DMS53 (cell line): ENCODE data around the gene MCC.
A peak's percentile ranks its signal among the peaks of the same experiment; 100 is the strongest.

Source experiments
- DNase-seq: peaks from one replicate; lab custom pipeline; 2025; lab: John Stamatoyannopoulos, UW

MCC gene

DNA sequence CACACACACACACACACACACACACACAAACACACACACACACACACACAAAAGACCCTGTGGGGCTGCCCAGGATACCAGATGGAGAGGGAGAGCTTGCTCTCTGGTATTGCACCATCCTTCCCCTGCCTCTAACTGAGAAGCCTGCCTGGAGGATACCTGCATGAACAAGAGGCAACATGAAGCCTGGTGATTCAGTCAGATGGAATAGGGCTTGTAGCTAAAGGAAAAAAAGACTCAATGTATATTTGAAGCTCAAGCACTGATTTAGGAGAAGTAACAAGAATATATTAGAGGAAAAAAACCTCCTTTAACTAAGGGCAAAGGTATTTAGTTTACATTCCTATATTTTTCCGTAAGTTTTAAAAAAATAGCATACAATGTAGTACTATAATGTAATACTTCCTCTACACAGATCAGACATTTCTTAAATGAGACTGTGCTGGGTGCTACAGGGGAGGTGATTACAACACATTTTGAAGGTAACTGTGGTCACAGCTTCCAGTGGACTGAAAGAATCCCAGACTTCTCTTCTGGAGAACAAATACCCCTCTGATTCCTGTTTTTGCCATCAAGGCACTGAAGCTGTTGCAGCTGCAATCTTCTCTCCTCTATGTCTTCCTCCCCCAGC lies 342.4 kb downstream of the MCC start:
- no peak for DNase-seq

GRCh38 chr5:113142186-113142585 lies 346.1 kb downstream of the MCC start:
- DNase-seq, result no peak

DNA sequence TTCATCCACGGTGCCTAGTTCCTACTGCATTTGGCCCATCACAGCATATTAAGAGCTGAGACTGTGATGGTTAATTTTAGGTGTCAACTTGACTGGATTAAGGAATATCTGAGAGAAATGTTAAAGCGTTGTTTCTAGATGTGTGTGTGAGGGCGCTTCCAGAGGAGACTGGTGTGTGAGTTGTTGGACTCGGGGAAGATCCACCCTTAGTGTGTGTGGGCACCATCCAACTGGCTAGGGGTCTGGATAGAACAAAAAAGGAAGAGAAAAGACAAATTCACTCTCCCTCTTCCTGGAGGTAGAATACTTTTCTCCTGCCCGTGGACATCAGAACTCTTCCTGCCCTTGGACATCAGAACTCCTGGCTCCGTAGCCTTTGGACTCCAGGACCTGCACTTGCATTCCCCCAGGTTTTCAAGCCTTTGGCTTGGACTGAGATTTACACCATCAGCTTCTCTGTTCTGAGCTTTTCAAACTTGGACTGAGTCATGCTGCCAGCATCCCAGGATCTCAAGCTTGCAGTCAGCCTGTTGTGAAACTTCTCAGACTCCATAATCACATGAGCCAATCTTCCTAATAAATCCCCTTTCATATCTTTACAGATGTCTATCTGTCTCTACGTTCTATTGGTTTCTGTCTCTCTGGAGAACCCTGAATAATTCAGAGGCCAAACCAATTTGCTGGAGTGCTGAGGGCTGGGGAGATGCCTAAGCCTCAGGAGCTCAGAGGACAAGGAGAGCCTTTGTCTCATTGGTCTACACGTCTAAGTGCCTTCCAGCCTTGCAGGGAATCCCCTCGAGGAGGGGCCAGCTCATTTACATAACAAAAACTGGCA lies 347.2 kb downstream of the MCC start:
- no peak for DNase-seq

- DNase-seq, result no peak
Observed at GRCh38 chr5:113133211-113133975, 354.9 kb downstream of the MCC start.

GRCh38 chr5:113132564-113132963 lies 355.7 kb downstream of the MCC start:
- no peak for DNase-seq

DNA sequence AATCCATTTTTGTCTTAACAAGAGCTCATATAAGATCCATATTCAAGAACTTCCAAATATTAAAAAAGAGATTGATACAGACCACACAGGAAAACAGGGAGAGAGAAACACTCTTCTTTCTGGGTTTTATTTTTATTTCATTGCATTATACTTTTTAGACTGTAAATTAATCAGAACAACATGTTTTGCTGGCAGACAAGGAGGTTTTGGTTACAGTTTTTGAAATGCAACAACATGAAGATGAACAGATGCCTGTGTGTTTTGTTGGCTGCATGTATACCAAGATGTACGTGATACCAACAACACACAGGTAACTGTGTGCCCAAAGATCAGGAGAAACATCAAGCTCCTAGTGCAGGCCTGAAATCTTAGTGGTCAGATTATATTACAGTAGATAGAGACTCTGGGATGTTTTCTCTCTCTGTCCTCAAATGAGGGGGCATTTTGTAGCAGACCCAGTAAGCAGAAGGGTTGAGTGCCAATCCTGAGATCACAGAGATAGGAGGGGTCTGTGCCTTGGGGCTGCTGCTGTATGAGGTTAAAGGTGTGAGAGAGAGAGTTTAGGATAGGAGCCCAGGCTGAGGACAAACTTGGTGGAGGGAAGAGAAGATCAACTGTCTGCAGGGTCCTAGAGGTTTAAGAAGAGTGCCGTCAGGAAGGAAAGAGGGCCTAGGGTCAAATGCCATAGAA lies 359.5 kb downstream of the MCC start:
- DNase-seq, result no peak

GRCh38 chr5:113128082-113128481 lies 360.2 kb downstream of the MCC start:
- no peak for DNase-seq

- DNase-seq, result no peak
Observed at GRCh38 chr5:113127021-113127420, 361.2 kb downstream of the MCC start.

- DNase-seq, result no peak
Observed at GRCh38 chr5:113125371-113125770, 362.9 kb downstream of the MCC start.

GRCh38 chr5:113124914-113125313 lies 363.3 kb downstream of the MCC start:
- no peak for DNase-seq

GRCh38 chr5:113124265-113124664 lies 364.0 kb downstream of the MCC start:
- no peak for DNase-seq

GRCh38 chr5:113123618-113124017 lies 364.6 kb downstream of the MCC start:
- peak; percentile 28 for DNase-seq

GRCh38 chr5:113122053-113122452 lies 366.2 kb downstream of the MCC start:
- DNase-seq, result no peak

- no peak for DNase-seq
Observed at GRCh38 chr5:113119246-113119924, 368.9 kb downstream of the MCC start.

DNA sequence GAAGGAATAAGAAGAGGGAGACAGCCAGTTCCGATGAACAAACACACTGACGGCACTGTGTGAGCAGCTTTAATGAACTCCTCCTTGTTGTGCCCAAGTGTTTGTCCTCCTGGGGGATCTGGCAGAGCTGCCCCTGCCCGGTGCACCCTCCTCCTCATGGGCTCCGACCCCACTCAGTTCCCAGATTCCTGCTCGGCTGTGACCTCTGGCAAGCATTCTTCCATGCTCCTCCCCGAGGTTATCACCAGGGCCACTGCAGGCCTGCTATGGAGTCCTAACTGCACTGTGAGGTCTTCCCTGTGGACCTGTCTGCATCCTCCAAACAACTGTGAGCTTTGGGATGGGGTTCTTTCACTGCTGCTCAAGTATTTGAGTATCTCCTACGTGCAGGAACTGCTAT lies 369.5 kb downstream of the MCC start:
- DNase-seq, result no peak

DNA sequence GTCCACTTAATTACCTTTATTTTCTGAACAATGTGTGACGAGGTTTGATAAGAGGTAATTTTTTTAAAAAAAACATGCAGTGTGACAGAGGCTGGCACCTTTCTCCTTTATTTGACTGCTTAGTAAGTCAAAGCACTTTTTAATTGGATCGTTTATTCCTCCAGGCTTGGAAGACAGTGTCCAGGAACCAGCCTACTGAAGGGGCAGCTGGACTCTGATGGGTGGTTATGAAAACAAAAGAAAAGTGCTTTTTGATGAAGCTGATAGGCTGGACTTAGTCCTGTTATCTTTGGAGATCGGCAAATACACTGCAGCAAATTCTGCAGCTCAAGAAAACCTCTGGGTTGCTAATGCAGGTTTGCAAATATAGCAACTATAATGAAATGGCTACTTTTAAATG lies 370.0 kb downstream of the MCC start:
- no peak for DNase-seq

DNA sequence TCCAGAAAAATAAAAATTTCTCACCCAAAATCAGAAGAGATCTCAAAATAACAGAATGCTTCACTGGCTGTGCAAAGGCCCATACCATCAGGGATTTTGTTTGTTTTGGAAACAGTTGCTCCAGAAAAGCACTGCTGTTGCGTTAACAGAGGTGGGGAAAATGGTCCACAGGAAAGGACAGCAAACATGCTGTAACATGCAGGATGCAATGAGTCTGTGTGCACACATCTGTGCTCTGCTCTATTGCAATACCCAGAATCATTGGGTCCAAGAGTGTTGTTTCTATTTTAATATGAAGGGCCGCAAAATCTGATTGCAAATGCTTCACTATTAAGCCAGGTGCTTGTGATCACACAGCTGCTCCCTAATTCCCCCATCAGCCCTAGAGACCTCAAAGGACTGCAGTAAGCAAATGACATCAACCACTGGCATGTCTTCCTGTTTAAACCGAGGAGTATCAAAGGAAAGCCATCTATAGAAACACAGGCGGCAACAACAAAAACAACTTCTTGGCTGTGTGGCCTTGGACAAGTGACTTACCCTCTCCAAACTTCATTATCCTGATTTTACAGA lies 370.6 kb downstream of the MCC start:
- DNase-seq, result no peak

- DNase-seq, result no peak
Observed at GRCh38 chr5:113115956-113116355, 372.3 kb downstream of the MCC start.

GRCh38 chr5:113115061-113115460 lies 373.2 kb downstream of the MCC start:
- no peak for DNase-seq

- DNase-seq, result no peak
Observed at GRCh38 chr5:113114559-113114958, 373.7 kb downstream of the MCC start.

DNA sequence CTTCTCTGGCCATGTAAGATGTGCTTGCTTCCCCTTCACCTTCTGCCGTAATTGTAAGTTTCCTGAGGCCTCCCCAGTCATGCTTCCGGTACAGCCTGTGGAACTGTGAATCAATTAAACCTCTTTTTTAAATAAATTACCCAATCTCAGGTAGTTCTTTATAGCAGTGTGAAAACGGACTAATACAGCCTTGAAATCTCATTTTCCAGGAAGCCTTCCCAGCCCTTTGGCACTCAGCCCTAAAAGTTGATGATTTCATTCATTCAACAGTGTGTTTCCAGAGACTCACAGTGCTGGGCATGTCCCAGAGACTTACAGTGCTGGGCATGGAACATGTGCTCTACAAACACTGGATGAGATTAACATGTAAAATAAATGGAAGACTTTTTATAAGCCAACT lies 375.8 kb downstream of the MCC start:
- DNase-seq, result no peak
